Activated CD4-positive, alpha-beta T cell treated with anti-CD3 and anti-CD28 coated beads for 1 hour (primary cell): ENCODE results near the gene CCDC50.

Experiments used
- DNase-seq: peaks from one replicate; pipeline ENCODE4 v3.0.0-alpha.2; 2020

The CCDC50 gene

GRCh38 chr3:191352014-191352413 is 22.8 kb downstream of the CCDC50 start:
- DNase-seq, result no peak

GRCh38 chr3:191353022-191353777 is 24.0 kb downstream of the CCDC50 start:
- DNase-seq, result no peak

GRCh38 chr3:191355406-191355805 is 26.2 kb downstream of the CCDC50 start:
- no peak for DNase-seq

GRCh38 chr3:191356631-191357439 is 27.6 kb downstream of the CCDC50 start:
- DNase-seq, result no peak

- no peak for DNase-seq
These were observed 28.7 kb downstream of the CCDC50 start for GRCh38 chr3:191357909-191358308.

GRCh38 chr3:191358929-191359328 is 29.7 kb downstream of the CCDC50 start:
- DNase-seq, result no peak

- no peak for DNase-seq
These were observed 31.4 kb downstream of the CCDC50 start for GRCh38 chr3:191360620-191361019.

GRCh38 chr3:191361456-191361855 is 32.3 kb downstream of the CCDC50 start:
- no peak for DNase-seq

GRCh38 chr3:191362037-191362436 is 32.8 kb downstream of the CCDC50 start:
- no peak for DNase-seq

GRCh38 chr3:191362524-191363090 is 33.4 kb downstream of the CCDC50 start:
- DNase-seq, result no peak

- DNase-seq, result no peak
These were observed 34.0 kb downstream of the CCDC50 start for GRCh38 chr3:191363221-191363620.

- DNase-seq, result no peak
These were observed 37.5 kb downstream of the CCDC50 start for GRCh38 chr3:191366675-191367074.

- DNase-seq, result no peak
These were observed 39.8 kb downstream of the CCDC50 start for GRCh38 chr3:191368755-191369615.

- DNase-seq, result no peak
These were observed 40.4 kb downstream of the CCDC50 start for GRCh38 chr3:191369616-191370010.

- no peak for DNase-seq
These were observed 42.9 kb downstream of the CCDC50 start for GRCh38 chr3:191372122-191372521.

- DNase-seq, result no peak
These were observed 44.1 kb downstream of the CCDC50 start for GRCh38 chr3:191373327-191373726.

GRCh38 chr3:191376516-191377141 is 47.4 kb downstream of the CCDC50 start:
- no peak for DNase-seq

GRCh38 chr3:191378142-191378812 is 49.1 kb downstream of the CCDC50 start:
- no peak for DNase-seq

GRCh38 chr3:191379446-191379845 is 50.3 kb downstream of the CCDC50 start:
- no peak for DNase-seq

- DNase-seq, result no peak
These were observed 50.8 kb downstream of the CCDC50 start for GRCh38 chr3:191380001-191380400.

- no peak for DNase-seq
These were observed 52.1 kb downstream of the CCDC50 start for GRCh38 chr3:191381303-191381702.

- DNase-seq, result no peak
These were observed 53.5 kb downstream of the CCDC50 start for GRCh38 chr3:191382661-191383060.
